GM12875 (cell line): ENCODE measurements around the gene DNPEP.

Experiments
- H3K4me3 ChIP-seq: one replicate; pipeline ENCODE4 v1.5.1; 2011; ENCODE audit warnings: low read depth, low read length, control low read depth
- TF ChIP-seq, protein P1 (sequence below): IDR thresholded peaks from 2 replicates; pipeline ENCODE4 v1.5.1; 2011; ENCODE audit warnings: low read depth, mild to moderate bottlenecking, control low read depth, inconsistent platforms, low read length, moderate library complexity, borderline replicate concordance; ENCODE audit not compliant: insufficient read depth

Gene DNPEP

DNA sequence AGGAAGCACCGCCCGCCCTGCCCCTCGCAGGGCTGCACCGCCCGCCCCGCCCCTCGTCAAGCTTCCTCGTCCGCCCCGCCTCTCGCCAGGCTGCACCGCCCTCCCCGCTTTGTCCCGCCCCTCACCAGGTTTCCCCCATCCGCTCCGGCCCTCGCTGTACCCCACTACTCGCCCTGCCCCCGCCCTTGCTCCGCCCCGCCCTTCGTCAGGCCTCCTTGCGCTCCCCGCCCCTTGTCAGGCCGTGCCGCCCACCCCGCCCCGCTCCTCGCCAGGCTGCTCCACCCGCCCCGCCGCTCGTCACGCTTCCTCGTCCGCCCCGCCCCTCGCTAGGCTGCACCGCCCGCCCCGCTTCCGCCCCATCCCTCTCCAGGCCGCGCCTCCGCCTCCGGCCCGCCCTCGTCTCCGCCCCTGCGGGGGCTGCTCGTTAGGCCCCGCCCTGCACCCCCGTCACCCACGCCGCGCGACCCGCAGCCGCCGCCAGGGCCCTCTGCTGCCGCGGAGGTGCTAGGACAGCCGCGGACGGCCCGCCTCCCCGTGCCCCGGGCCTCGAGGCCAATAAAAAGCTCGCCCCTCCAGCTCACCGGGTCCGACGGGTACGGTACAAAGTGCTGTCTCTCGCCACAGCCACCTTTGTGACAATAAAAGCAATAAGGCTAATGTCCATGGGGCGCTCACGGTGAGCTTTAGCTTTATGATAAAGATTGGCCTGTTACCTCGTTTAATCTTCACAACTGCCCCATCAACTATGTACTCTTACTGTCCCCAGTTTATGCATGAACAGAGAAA lies 602 bp upstream of the DNPEP start:
- TF ChIP-seq, protein P1, sequence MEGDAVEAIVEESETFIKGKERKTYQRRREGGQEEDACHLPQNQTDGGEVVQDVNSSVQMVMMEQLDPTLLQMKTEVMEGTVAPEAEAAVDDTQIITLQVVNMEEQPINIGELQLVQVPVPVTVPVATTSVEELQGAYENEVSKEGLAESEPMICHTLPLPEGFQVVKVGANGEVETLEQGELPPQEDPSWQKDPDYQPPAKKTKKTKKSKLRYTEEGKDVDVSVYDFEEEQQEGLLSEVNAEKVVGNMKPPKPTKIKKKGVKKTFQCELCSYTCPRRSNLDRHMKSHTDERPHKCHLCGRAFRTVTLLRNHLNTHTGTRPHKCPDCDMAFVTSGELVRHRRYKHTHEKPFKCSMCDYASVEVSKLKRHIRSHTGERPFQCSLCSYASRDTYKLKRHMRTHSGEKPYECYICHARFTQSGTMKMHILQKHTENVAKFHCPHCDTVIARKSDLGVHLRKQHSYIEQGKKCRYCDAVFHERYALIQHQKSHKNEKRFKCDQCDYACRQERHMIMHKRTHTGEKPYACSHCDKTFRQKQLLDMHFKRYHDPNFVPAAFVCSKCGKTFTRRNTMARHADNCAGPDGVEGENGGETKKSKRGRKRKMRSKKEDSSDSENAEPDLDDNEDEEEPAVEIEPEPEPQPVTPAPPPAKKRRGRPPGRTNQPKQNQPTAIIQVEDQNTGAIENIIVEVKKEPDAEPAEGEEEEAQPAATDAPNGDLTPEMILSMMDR: peak; percentile 63
- peak overlapping the region; percentile 40 for H3K4me3 ChIP-seq

DNA sequence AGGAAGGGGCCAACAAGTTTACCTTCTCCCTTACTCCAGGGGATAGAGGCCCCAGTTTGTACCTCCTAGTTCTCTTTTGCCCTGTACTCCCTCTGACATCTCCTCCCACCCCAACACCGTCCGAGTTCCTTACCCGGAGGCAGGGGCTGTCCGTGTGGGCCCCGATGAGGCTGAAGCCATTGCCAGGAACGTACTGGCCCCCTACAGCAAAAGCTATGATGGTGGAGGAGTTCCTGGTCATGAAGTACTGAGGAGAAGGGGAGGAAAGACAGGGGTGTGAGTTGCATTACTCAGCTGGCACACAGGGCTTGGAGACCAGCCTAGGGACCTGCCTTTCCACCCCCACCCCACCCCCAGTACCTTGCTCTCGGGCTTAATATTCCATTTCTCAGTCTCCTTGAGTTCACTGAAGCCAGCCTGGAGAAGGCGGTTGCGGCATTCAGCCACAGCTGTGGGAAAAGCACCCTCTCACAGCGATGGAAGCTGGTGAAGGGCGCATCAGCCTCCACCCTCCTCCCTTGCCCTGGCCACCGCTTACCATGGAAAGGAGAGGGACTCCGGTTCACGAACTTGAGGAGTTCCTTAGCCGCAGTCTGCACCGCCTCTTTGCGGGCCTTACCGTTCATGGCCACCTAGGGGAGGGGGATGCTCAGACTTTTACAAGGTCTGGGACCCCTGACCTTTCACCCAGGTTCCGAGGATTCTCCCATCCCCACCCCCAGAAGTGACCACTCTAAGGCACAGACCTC lies 1.0 kb downstream of the DNPEP start:
- H3K4me3 ChIP-seq: peak overlapping the region; percentile 75
- TF ChIP-seq, protein P1: no peak

DNA sequence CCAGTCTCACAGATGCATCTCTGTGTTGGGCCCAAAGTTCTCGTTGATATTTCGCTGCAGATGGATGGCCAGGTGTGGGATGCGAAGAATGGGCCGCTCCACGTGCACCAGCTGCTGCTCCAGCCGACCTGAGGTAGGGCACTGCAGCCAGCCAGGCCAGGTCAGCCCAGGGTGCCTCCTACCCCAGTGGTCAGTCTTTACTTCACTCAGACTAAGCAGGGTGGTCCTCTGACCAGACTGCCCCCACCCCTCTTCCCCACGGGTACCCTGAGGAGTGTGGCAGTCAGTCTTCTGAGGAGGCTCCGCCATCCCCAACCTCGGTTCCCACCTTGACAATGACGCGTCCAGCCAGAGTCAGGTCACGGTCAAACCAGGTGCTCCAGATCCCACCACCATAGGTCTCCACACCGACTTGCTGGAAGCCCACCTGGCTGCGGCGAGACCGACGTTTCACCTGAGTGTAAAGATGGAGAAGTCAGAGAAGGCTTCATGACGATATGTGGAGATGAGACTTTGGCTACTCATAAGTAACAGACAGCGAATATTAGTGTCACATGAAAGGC lies 1.7 kb downstream of the DNPEP start:
- TF ChIP-seq, protein P1: no peak
- H3K4me3 ChIP-seq: no peak overlapping the region

DNA sequence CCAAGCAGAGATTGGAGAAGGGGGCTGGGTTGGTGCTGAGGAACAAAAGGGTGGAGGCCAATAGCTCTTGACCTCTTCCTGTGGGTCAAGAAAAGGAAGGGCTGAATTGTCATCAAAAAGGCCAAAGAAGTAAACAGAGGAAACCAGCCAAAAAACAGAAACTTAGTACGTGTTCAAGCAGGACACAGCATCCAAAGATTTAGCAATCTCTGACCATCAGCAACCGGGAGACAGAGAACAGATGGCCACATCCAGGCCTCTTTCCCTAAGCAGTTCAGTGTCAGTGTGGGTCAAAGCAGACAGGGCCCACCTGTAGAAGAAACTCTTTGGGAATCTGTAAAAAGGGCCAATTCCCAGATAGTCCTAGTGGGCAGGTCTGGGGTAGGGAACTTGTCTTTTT lies 2.9 kb downstream of the DNPEP start:
- TF ChIP-seq, protein P1: no peak
- H3K4me3 ChIP-seq: no peak overlapping the region

DNA sequence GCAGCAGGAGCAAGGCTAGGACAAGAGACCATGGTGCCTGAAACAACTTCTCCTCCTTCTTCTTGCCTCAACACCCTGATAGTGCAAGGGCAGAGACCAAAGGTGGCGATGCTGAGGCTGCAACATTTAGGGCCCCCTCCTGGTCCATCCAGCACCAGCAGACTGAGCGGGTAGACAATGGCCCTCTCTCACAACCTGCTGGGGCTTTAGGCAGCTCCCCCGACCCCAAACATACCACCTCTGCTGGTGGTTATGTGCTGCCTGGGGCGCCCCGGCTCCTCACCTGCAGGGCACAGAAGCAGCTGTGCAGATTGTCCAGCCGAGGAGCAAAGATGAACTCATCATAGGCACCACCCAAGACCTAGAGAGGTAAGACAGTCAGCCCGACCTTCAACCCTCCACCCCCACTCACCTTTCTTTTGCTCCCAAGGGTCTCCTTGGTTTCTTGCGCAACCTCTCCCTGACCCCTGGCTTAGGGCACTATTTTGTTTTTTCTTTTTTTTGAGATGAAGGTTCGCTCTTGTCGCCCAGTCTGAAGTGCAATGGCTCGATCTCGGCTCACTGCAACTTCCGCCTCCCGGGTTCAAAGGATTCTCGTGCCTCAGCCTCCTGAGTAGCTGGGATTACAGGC lies 3.5 kb downstream of the DNPEP start:
- H3K4me3 ChIP-seq: no peak overlapping the region
- TF ChIP-seq, protein P1: no peak

DNA sequence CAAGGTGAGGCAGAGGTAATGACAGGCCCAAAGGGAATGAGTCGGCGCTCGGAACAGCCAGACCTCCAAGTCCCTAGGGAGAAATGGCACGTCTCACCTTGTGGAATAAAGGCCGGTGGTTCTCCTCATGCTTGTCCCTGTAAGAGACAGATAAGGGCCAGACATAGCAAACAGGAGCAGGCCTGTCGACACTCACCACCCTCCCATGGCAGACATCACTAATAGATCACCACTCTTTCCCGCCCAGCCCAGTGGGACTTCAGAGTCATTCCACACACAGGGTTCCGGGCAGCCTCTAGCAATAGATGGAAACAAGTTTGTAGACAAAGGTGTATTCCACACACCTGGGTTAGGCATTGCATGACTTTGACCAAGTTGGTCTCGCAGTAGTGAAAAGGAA lies 6.3 kb downstream of the DNPEP start:
- TF ChIP-seq, protein P1: no peak
- H3K4me3 ChIP-seq: no peak overlapping the region
